Measurements from ENCODE around the gene SLC25A1. TPM values are rescaled to one million over a fixed set of nuclear protein-coding genes. Genes with fewer than 3 reads are reported as not detected.

SLC25A1 gene
- total RNA-seq, 1 donor from 2014 or later = 20.9 TPM

DNA sequence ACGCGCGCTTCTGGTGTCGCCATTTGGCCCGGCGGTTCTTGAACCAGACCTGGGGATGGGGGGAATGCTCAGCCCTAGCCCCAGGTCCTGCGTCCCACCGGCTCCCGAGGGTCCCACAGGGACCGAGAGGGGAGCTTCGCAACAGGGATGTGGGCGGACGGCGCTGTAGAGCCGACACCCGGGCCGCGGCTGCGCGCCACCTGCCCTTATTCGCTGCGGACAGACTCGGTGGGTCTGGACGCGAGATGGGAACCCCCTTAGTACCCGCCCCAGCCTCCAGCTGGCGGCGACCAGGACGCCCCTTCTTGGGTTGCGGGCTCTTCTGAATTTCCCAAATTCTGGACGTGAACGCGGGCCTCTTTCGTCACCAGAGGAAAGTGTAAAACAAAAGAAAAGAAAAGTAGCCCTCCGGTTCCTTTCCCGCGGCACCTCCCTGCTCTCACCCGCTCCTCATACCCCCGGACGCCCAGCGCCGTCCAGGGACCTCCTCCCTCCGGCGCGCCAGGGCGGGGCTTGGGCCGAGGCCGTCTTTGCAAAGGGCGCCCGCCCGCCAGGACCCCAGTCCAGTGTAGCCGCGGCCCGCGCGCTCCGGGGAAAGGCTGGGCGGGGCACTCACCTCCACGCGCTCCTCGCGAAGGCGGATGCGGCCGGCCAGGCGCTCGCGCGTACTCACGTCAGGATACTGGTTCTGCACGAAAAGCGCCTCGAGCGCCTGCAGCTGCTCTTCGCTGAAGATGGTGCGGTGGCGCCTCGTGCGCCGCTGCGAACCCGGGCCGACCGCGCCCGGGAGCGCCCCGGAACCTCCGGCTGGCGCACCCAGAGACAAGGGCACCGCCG lies 29.3 kb downstream of the SLC25A1 start:
- DNase-seq = no peak
- H3K9me3 ChIP-seq (replicated peaks) = no peaks in the 10 kb centered on the region
- TF ChIP-seq, protein P1, sequence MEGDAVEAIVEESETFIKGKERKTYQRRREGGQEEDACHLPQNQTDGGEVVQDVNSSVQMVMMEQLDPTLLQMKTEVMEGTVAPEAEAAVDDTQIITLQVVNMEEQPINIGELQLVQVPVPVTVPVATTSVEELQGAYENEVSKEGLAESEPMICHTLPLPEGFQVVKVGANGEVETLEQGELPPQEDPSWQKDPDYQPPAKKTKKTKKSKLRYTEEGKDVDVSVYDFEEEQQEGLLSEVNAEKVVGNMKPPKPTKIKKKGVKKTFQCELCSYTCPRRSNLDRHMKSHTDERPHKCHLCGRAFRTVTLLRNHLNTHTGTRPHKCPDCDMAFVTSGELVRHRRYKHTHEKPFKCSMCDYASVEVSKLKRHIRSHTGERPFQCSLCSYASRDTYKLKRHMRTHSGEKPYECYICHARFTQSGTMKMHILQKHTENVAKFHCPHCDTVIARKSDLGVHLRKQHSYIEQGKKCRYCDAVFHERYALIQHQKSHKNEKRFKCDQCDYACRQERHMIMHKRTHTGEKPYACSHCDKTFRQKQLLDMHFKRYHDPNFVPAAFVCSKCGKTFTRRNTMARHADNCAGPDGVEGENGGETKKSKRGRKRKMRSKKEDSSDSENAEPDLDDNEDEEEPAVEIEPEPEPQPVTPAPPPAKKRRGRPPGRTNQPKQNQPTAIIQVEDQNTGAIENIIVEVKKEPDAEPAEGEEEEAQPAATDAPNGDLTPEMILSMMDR (IDR thresholded peaks at IDR 0.05; ENCODE audit: borderline replicate concordance) = no peak
- no peak overlapping the region for H3K27ac ChIP-seq (replicated peaks)
- no peaks in the 10 kb centered on the region for H3K36me3 ChIP-seq
- intact Hi-C loops (cut with micrococcal nuclease) = no loop called here
- H3K4me1 ChIP-seq = peaks cover 13% of the 10 kb centered on the region
- peak overlapping the region; percentile 50 for H3K4me3 ChIP-seq
- H3K27me3 ChIP-seq (ENCODE audit: low read depth) = peaks cover 72% of the 10 kb centered on the region

DNA sequence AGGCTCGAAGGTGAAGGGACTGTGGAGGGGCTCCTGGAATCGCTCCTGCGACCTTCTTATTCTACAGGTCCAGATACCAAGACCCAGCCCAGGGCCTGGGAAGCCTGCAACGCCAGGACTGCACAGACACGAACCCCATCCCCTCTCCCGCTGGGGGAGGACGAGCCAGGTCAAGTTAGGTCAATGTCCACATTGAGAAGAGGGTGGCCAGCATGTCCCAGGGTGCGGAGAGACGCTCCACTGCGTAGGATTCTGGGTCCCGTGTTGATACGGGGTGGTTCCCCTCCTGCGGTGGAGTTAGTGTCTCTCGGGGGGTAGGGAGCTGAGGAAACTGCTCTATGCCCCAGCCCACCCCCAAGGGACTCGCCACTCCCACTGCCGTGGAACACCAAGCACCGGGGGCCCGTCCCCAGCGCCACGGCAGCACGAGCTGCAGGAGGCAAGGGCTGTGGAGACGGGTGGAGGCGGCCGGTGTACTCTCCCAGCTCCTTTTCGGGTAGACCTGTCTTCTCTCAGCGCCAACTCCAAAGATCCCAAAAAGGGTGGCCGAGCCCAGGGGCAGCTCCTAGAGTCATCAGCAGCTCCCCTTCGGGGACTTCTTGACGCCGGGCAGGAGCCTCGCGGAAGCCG lies 30.0 kb downstream of the SLC25A1 start:
- Histone ChIP-seq H3K27ac (replicated peaks) (no peak overlapping the region), H3K36me3 (no peaks in the 10 kb centered on the region), H3K4me1 (peaks cover 20% of the 10 kb centered on the region), H3K27me3 (ENCODE audit: low read depth) (peaks cover 65% of the 10 kb centered on the region), H3K4me3 (no peak overlapping the region), H3K9me3 (replicated peaks) (no peaks in the 10 kb centered on the region)
- no peak for DNase-seq
- TF ChIP-seq, protein P1 (IDR thresholded peaks at IDR 0.05; ENCODE audit: borderline replicate concordance) = no peak
- intact Hi-C loops (cut with micrococcal nuclease) = no loop called here

DNA sequence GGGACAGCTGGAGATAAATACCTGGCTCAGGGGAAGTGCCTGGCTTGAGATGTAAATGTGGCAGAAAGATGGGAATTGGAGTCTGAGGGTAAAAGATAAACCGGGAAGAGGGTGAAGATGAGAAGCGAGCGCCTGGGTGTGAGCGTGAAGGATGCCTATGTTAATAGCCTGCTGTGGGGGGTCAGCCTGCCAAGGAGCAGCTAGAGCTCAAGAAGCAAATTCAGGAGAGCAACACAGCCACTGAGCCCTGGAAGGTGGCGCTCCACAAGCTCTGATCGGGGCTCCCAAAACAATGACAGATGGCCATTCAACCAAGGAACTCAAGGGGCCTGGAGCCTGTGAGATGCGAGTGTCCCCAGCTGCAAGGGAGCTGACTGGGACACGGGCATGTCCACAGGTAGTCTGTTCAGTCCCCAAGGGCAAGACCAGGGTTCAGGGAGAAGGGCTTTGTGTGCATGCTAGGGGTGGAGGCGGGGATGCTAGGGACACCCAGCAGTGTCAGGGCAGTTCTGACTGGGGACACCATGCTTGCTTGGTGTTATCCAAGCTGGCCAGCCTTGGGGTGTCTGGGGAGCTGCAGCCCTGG lies 31.2 kb downstream of the SLC25A1 start:
- DNase-seq = no peak
- Histone ChIP-seq H3K9me3 (replicated peaks) (no peaks in the 10 kb centered on the region), H3K27ac (replicated peaks) (no peak overlapping the region), H3K4me3 (no peak overlapping the region), H3K36me3 (peaks cover 5% of the 10 kb centered on the region), H3K4me1 (peaks cover 33% of the 10 kb centered on the region), H3K27me3 (ENCODE audit: low read depth) (peaks cover 53% of the 10 kb centered on the region)
- TF ChIP-seq, protein P1 (IDR thresholded peaks at IDR 0.05; ENCODE audit: borderline replicate concordance) = no peak
- intact Hi-C loops (cut with micrococcal nuclease) = no loop called here

DNA sequence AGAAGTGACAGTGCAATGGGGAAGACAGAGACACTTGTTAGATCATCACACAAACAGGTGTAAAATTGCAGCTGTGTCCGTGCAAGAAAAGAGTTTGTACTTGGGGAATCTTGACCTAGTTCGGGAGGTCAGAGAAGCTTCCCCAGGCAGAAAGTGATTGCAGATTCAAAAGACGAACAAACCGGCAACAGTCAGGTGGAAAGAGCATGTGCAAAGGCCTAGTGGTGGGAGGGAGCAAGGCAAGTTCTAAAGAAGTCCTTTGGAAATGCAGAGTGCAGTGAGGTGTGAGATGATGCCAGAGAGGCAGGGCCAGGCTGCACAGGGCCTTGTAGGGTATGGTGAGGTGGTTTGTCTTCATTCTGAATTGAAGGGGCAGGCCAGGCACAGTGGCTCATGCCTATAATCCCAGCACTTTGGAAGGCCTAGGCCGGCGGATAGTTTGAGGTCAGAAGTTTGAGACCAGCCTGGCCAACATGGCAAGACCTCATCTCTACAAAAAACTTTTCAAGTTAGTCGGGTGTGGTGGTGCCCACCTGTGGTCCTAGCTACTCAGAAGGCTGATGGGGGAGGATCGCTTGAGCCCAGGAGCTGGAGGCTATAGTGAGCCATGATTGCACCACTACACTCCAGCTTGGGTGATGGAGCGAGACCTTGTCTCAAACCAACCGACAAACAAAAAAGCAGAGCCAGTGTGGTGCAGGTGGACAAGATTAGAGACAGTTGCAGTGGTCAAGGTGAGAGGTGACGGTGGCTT lies 32.1 kb downstream of the SLC25A1 start:
- H3K9me3 ChIP-seq (replicated peaks) = no peaks in the 10 kb centered on the region
- DNase-seq = no peak
- peaks cover 14% of the 10 kb centered on the region for H3K36me3 ChIP-seq
- peaks cover 44% of the 10 kb centered on the region for H3K27me3 ChIP-seq (ENCODE audit: low read depth)
- no peak overlapping the region for H3K4me3 ChIP-seq
- TF ChIP-seq, protein P1 (IDR thresholded peaks at IDR 0.05; ENCODE audit: borderline replicate concordance) = no peak
- no peak overlapping the region for H3K27ac ChIP-seq (replicated peaks)
- intact Hi-C loops (cut with micrococcal nuclease) = no loop called here
- H3K4me1 ChIP-seq = peaks cover 34% of the 10 kb centered on the region

- Histone ChIP-seq H3K27me3 (ENCODE audit: low read depth) (peaks cover 21% of the 10 kb centered on the region), H3K9me3 (replicated peaks) (no peaks in the 10 kb centered on the region), H3K4me1 (peaks cover 27% of the 10 kb centered on the region), H3K27ac (replicated peaks) (peak overlapping the region; percentile 78), H3K4me3 (peak overlapping the region; percentile 87), H3K36me3 (peaks cover 38% of the 10 kb centered on the region)
- intact Hi-C loops (cut with micrococcal nuclease) = no loop called here
- TF ChIP-seq, protein P1 (IDR thresholded peaks at IDR 0.05; ENCODE audit: borderline replicate concordance) = no peak
- no peak for DNase-seq
Observed at GRCh38 chr22:19143967-19144400, 34.6 kb downstream of the SLC25A1 start.
